Left kidney (tissue), 2 donors: ENCODE results near the gene SEPTIN1. TPM values are rescaled to one million over a fixed set of nuclear protein-coding genes. Genes with fewer than 3 reads are reported as not detected.
"Not testable (repeated sequence)": the region's sequence is repeated elsewhere in the genome, so short reads cannot be mapped to it uniquely, and the experiment has no call there.

Source experiments
- DNase-seq: peaks from one replicate; pipeline ENCODE4 v3.0.0-alpha.2; 2013
- polyA plus RNA-seq: library from polyadenylated mRNA; unstranded; fragments of 120-200 nt; gene quantifications from one replicate; pipeline ENCODE4 v1.2.1, GENCODE V29; 2013; ENCODE audit not compliant: insufficient read length

The SEPTIN1 gene
- polyA plus RNA-seq, 1 donor, result 1.8 TPM

DNA sequence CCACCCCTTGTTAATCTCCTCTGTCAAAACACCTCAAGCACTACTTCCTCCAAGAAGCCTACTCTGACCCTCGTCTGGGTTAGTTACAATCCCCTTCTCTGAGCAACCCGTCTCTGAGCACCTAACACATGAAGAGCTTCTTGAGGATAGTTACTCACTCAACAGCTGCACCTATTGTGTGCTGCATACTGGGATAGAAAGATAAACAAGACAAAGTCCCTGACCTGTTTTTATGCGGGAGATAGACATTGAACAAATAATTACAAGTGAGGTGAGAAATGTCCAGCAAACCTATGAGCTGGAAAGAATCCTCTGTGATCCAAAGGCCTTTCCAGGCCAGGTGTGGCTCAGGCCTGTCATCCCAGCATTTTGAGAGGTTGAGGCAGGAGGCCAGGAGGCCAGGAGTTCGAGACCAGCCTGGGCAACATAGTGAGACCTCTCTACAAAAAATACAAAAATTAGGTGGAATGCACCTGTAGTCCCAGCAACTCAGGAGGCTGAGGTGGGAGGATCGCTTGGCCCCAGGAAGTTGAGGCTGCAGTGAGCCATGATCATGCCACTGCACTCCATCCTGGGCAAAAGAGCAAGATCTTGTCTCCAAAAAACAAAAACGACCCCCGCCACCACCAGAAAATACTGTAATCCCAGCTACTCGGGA lies 19.5 kb upstream of the SEPTIN1 start:
- no peak for DNase-seq

DNA sequence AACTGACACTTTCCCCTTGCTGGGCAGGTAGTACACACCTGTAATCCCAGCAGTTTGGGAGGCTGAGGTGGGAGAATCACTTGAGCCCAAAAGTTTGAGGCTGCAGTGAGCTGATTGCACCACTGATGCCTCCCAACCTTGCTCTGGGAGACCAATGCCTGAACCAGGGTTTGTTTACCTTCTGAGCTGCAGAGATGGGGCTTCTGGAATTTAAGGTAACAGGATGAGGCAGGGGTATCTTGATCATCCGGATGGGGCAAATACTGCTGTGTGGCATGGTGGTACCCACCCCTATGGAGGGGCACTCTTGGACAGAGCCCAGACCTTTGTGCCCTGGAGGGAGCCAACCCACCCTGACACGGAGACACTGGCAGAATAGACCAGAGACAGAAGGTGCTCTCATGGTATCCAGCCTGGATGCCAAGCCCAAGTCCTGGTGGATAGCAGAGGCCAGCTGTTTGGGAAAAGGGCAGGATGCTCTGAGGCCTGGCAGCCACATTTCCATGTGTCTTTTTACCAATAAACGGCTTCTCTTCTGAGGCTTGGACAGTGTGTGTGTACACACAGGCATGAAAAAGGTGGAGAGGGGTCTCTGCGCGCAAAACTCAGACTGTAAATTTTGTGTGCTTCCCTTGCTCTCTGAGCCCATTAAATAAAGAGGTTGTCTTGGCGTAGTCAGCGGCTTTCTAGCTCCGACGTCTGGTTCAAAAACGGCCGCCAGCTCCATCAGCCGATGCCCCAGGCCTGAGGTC lies 17.2 kb upstream of the SEPTIN1 start:
- no peak for DNase-seq

DNA sequence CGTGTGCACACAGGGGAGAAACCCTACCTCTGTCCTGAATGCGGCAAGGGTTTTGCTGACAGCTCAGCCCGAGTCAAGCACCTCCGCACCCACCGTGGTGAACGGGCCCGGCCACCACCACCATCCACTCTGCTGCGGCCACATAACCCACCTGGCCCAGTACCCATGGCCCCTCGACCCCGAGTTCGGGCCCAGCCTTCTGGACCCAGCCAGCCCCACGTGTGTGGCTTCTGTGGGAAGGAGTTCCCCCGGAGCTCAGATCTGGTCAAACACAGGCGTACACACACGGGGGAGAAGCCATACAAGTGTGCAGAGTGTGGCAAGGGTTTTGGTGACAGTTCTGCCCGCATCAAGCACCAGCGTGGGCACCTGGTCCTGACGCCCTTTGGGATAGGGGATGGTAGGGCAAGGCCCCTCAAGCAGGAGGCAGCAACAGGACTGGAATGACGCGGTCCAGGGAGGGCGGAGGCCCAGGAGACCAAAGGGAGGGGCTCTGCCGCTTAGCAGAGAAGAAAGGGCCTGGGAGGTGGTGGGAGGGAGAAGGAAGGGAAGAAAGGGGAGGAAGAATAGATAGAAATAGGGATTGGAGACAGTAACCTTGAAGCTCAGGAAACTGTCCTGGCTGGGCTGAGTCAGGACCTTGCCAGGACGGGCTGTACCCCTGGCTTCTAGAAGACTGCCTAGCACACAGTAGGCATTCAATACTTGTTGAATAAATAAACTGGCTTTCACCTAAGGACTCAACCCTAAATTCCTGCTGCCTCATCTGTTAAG lies 16.5 kb upstream of the SEPTIN1 start:
- no peak for DNase-seq

DNA sequence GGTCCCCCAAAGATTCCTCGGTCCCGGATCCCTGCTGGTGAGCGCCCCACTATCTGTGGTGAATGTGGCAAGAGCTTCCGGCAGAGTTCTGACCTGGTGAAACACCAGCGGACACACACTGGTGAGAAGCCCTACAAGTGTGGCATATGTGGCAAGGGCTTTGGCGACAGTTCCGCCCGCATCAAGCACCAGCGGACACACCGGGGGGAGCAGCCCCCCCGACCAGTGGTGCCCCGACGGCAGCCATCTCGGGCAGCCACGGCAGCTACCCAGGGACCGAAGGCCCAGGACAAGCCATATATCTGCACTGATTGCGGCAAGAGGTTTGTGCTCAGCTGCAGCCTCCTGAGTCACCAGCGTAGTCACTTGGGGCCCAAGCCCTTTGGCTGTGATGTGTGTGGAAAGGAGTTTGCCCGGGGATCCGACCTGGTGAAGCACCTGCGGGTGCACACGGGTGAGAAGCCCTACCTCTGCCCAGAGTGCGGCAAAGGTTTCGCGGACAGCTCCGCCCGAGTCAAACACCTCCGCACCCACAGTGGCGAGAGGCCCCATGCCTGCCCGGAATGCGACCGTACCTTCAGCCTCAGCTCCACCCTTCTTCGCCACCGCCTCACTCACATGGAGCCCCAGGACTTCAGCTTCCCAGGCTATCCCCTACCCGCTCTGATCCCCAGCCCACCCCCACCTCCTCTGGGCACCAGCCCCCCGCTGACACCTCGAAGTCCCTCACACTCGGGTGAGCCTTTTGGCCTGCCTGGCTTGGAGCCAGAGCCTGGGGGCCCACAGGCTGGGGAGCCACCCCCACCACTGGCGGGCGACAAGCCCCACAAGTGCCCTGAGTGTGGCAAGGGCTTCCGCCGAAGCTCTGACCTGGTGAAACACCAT lies 15.7 kb upstream of the SEPTIN1 start:
- DNase-seq, result no peak

DNA sequence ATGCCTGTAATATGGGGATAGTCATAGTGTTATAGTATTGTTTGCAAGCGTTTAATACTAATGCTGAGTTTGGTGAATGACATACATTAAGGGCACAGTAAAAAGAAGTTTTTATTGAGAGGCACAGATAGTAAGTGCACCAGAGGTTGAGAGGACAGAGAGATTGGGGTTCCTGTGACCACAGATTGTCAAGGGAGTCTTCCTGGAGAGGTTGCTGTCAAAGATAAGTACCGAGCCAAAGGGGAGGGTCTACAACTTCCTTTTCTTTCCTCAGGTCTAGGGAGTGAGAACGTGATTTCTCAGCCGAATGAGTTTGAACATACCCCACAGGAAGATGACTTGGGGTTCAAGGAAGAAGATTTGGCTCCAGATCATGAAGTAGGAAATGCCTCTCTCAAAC lies 14.7 kb upstream of the SEPTIN1 start:
- DNase-seq, result no peak

DNA sequence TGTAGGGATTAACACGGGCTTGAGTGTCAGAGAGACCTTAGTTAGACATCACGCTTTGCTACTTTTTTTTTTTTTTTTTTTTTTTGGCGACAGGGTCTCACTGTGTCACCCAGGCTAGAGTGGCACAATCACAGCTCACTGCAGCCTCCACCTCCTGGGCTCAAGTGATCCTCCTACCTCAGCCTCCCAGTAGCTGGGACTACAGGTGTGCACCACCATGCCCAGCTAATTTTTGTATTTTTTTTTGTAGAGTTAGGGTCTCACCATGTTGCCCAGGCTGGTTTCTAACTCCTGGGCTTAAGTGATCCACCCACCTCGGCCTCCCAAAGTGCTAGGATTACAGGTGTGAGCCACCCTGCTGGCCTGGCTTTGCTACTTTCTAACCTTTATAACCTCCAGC lies 14.3 kb upstream of the SEPTIN1 start:
- not testable (repeated sequence) for DNase-seq

DNA sequence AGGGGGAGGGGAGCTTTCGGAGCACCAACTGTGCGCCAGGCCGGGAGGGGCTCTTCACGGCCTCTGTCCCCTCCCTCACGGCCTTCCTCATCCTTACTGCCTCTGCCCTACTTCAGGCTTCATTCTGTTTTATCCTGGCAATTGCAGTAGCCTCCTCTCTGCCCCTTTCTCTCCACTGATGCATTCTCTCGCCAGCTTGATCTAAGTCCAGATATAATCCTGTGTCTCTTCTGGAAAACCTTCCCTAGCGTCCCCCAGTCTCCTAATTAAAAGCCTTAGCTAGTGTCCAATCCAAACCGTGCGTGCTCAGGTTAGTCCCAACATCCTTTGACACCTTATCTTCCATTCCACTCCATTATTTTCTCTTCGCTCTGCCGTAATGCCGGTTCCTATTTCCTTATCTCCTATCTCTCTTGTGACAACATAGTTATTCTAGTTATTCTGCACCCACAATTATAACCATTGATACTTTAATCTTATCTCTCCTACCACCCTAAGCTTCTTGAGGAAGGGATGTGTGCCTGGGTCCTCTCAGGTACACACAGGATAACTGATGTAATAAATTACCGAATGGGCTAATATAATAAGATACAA lies 13.7 kb upstream of the SEPTIN1 start:
- DNase-seq, result no peak

DNA sequence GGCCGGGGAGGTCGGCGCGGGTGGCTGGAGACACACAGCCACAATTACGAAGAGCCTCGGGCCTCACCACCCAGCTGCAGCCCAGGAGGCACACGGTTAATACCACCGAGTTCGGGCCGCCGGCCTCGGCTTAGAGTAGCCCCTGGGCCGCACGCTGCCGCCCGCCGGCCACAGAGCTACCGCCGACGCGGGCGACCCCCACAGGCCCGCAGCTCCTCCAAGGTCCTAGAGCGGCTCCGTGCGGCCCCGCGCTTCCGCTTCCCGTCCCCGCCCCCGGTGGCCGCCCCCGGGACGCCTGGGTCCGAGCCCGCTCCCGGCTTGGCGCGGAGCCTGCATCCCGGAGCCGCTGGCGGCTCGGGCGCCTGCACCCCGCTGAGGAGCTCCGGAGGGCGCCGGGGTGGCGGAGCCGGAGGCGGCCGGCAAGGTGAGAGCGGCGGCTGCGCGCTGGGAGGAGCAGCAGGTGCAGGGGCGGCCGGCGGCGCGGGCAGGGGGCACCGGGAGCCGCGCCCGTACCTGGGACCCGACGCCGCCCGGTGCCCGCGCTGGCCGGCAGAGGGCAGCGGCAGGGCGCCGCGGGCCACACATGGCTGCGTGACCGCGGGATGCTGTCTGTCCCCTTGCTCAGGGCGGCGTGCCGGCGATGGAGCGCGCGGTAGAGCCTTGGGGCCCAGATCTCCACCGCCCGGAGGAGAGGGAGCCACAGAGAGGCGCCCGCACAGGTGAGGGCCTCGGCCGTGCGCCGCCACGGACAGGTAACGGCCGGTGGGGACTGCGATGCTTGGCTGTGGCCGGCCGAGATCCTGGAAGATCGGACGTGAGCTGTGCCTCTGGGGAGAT lies 13.0 kb upstream of the SEPTIN1 start, which contains the start of gene ZNF48:
Gene ZNF48 (plus strand): TSS at position 266 of the 837 bp plus-strand sequence. CDS start 375 bp downstream, at position 641.
- peak; percentile 92 for DNase-seq

DNA sequence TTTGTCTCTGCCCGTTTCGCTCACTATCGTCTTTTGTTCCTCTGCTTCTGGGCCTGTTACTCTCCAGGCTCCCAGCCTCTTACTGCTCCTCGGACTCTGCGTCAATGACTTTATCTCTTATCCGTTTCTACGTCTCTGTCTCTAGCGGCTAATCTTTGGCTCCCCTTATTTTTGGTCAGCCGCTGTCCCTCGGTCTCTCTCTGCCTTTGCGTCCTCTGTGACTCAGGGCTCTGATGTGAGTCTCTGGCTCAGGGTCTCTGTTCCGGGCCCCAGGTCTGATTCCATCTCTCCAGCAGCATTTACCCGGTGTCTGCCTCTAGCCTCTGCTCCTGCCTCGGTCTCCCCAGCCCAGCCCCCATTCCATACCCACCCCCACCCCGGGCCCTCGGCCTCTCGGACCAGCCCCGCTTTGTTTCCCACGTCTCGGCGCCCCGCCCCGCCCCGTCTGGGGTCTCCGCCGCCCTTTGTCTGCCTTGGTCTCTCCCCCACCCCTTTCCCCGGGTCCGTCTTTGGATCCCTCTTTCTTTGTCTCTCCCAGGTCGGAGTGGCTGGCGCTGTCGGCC lies 12.3 kb upstream of the SEPTIN1 start:
- DNase-seq, result no peak

DNA sequence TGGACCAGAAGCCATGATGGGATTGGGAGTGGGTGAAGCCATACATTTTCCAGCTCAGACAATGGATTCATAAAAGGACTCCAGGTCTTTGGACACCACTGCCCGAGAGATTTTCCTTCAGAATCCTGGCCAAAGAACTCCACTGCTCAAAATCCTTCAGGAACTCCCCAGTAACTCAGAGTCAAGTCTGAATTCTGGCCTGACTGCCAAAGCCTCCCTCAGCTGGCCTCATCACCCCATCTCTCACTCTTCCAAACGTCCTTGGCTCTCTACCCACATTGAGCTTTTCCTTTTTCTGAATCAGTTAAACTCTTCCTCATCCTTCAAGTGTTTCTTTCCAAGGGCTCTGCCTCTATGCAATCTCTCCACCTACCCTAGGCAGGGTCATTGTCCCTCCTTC lies 1.2 kb upstream of the SEPTIN1 start:
- no peak for DNase-seq

DNA sequence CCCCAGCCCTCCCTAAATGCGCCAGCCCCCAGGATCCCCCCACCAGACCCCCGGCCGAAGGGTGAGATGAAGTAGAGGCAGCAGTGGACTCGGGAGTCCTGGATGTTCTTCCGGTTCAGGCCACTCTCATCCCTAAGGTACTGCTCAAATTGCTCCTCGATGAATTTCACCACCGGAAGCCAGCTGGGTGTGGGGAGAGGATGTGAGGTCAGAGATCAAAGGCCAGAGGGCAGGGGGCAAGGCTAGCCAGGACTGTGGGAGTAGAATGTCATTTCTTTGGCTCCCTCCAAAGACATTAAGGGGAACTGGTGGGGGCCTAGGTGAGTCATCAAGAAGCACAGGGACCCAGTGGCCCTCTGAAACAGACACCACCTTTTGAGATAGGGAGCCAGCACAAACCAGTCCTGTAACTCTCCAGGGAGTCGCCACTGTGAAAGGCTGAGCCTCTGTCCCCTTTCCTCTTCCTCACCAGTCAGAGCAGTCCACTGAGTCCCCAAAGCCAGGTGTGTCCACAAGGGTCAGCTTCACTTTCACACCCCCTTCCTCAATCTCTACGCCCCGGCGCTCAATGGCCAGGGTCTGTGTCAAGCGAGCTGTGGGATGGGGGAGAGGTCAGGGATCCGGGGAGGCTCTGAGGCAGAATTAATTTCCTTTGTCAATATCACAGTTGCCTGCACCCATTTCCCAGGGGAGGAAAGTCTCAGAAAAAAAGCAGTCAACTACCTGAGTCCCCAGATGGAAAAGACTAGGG lies 895 bp downstream of the SEPTIN1 start:
- DNase-seq, result no peak

DNA sequence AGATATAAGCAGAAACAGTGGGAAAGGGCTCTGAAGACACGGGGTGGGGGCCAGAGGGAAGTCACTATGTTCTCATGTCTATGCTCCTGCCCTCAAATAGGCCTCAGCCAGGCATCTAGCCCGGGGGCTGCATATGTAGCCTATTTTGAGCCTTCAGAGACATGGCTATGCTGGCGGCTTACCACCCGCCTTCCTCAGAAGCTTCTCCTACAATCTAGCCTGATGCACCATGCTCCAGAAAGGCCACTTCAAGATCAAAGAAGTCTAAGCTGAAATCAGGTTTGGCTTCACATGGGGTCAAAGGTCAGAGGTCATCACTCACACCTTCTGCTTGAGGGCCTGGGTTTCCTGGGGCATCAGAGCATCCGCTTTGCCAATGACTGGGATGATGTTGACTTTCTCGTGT lies 1.6 kb downstream of the SEPTIN1 start:
- DNase-seq, result no peak

DNA sequence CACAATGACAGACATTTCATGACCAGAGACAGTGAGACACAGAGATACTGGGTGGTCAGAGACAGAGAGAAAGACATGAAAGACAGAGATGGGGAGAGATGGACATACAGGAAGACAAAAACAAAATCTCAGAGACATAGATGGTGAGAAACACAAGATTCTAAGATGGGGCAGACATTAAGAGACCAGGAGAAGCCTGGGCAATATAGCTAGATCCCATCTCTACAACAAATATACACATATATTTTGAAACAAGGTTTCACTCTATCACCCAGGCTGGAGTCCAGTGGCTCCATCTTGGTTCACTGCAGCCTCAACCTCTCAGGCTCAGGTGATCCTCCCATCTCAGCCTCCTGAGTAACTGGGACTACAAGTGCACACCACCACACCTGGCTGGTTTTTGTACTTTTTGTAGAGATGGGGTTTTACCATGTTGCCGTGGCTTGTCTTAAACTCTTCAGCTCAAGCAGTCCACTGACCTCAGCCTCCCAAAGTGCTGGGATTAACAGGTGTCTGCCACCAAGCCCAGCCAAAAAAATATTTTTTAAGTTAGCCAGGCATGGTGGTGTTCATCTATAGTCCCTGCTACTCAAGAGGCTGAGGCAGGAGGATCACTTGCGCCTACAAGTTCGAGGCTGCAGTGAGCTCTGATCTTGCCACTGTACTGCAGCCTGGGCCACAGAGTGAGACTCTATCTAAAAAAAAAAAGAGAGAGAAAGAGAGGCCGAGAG lies 2.1 kb downstream of the SEPTIN1 start:
- DNase-seq, result no peak

DNA sequence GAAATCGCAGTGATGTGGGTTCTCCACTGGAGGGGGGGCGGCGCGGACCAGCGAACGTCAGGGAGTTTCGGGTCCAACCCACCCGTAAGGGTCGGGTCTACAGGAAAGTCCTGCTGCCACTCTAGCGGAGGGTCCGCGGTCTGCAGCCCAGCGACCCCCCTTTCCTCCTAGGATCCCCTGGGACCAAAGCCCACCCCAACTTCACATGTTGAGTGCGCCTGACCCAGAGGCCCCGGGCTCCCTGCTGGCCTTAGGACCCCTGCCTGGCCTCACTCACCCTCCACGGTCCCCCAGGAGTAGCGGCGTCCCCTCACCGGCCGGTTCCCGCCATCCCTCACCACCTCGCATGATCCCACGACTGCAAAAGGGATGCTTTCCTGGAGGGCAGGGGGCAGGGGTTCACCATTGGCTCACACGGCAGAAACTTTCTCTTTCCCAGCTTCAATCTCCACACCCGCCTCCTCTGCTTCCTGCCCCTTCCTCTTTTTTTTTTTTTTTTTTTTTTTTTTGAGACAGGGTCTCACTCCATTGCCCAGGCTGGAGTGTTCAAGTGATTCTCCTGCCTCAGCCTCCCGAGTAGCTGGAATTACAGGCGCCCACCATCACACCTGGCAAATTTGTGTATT lies 3.1 kb downstream of the SEPTIN1 start:
- DNase-seq, result no peak

DNA sequence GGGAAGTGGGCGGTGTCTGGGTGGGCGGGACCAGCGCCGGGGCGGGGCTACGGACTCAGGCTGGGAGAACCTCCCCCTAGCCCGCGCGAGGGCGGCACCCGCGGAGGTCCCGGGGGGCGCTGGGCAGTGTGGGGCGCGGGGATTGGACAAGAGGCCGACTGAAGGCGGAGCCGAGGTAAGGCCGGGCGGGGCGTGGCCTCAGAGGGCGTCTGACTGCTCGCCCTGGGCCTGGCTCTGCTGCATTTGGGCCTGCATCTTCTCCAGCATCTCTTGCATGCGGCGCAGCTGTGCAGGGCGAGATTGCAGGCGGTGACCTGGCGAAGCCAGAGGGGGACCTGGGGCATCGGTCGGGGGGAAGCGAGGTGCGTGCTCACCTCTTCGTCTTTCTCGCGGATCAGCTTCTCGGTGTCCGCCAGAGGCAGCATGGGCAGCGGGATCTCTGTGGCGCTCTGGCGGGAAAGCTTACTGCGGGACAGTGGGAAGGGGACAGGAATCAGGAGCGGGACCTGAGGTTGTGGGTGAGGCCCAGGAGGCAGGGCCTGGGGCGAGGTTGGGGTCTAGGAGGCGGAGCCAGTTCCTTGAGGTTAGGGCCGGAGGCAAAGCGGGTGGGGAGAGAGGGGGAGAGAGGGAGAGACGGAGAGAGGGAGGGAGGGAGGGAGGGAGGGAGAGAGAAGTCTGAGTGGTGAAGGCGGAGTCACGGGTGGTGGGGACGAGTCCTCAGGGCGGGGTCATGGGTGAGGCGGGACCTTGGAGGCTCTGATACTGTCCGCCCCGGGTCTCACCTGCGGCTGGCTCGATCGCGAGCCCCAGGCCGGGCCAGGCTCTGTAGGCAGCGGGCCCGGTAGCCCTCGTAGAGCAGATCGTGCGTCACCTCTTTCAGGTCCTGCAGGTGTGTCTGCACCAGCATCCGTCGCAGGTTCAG lies 3.9 kb downstream of the SEPTIN1 start:
- peak; percentile 98 for DNase-seq

DNA sequence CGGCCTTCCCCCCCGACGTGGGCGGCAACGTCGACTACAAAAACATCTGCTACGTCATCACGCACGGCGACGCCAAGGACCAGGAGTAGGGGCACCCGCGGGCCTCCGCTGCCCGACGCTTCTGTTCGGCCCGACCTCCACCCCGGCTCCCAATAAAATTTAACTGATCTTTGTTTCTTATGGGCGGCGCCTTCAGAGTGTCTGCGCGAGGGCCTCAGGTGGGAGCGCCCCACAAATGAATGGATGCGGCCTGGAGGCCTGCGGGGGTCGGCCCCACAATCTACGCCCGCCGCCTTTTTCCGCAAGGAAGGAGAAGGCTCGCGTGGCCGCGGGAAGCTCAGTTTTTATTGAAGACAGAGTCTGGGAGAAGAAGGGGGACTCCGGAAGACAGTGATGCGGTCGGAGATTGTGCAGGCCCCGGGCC lies 4.5 kb downstream of the SEPTIN1 start:
- peak; percentile 88 for DNase-seq
